ENCODE results near the gene HDHD5.

GRCh38 chr22:17140022-17140421 lies 19.1 kb downstream of the HDHD5 start:
- TF ChIP-seq CTCF (conservative IDR thresholded peaks at IDR 0.05 in 1 of 2, IDR thresholded peaks at IDR 0.05 in 1 of 2; ENCODE audit: extremely low read depth in 1 of 2, insufficient read depth in 1 of 2, low read depth in 1 of 2, low read length in 2 of 2) (no peak), EZH2 (IDR thresholded peaks at IDR 0.05; ENCODE audit: borderline replicate concordance, low read length) (no peak)

Measured in mammary epithelial cell (primary cell).